SK-N-SH (cell line): Measurements from ENCODE around the gene ATP2B1. TPM values are rescaled to one million over a fixed set of nuclear protein-coding genes. Genes with fewer than 3 reads are reported as not detected.

Experiments
- CTCF ChIA-PET: fragments of 300-600, 350-600 bp; formaldehyde crosslinking; extraction: SDS; loops from one replicate; lab custom pipeline; 2021; lab: Yijun Ruan, JAX
- POLR2A ChIA-PET: fragments of 350-600 bp; sonication (Branson Sonifier 250); formaldehyde crosslinking; extraction: SDS; loops from one replicate; lab custom pipeline; 2020; ENCODE audit warnings: antibody characterized with exemption, inconsistent platforms; lab: Yijun Ruan, JAX
- DNase-seq: peaks from one replicate; pipeline ENCODE4 v3.0.0; 2012
- H2AFZ ChIP-seq: fragments of 200-600 bp; sonication (generic); 2 replicates; pipeline ENCODE4 v1.8.1; 2016; ENCODE audit warnings: antibody characterized with exemption, mild to moderate bottlenecking, low read depth
- H3F3A ChIP-seq: fragments of 200-600 bp; sonication (generic); replicated peaks from 2 replicates; pipeline ENCODE3; 2016; ENCODE audit warnings: antibody characterized with exemption, mild to moderate bottlenecking; ENCODE audit not compliant: insufficient read depth
- H3K27ac ChIP-seq, 2 experiments: fragments of 200-500 bp in 1 of 2; fragments of 200-600 bp in 1 of 2; sonication (Bioruptor generic) in 1 of 2; sonication (generic), shearing (Covaris generic) in 1 of 2; 2 replicates each; pipeline versions ENCODE4 v1.5.1 to v1.6.1; 2014 to 2016; ENCODE audit warnings: low read depth in 2 of 2, inconsistent platforms in 1 of 2, low read length in 1 of 2, mild to moderate bottlenecking in 1 of 2, mixed read lengths in 1 of 2
- H3K27me3 ChIP-seq: fragments of 200-600 bp; sonication (generic), shearing (Covaris generic); 2 replicates; pipeline ENCODE4 v1.6.1; 2016; ENCODE audit warnings: mixed run types; ENCODE audit not compliant: insufficient read depth
- H3K36me3 ChIP-seq, 2 experiments: fragments of 200-500 bp in 1 of 2; fragments of 200-600 bp in 1 of 2; sonication (Bioruptor generic) in 1 of 2; sonication (generic) in 1 of 2; replicated peaks in 1 of 2; 2 replicates each; pipeline versions ENCODE3 to v1.5.1; 2014 to 2016; ENCODE audit warnings: low read length in 1 of 2, mild to moderate bottlenecking in 1 of 2; ENCODE audit not compliant: insufficient read depth in 2 of 2, control insufficient read depth in 1 of 2
- H3K4me1 ChIP-seq, 2 experiments: fragments of 200-500 bp in 1 of 2; fragments of 200-600 bp in 1 of 2; sonication (Bioruptor generic) in 1 of 2; sonication (generic), shearing (Covaris generic) in 1 of 2; 2 replicates each; pipeline versions ENCODE4 v1.5.1 to v1.6.1; 2014 to 2016; ENCODE audit warnings: low read depth in 1 of 2, low read length in 1 of 2, mixed run types in 1 of 2; ENCODE audit not compliant: insufficient read depth in 2 of 2, control insufficient read depth in 1 of 2
- H3K4me2 ChIP-seq: fragments of 200-600 bp; sonication (generic), shearing (Covaris generic); 2 replicates; pipeline ENCODE4 v1.6.1; 2017; ENCODE audit warnings: mixed run types
- H3K4me3 ChIP-seq, 2 experiments: fragments of 200-500 bp in 1 of 2; fragments of 200-600 bp in 1 of 2; sonication (Bioruptor generic) in 1 of 2; sonication (generic), shearing (Covaris generic) in 1 of 2; 2 replicates each; pipeline versions ENCODE4 v1.5.1 to v1.8.1; 2014 to 2016; ENCODE audit warnings: low read depth in 2 of 2, inconsistent platforms in 1 of 2, low read length in 1 of 2, mild to moderate bottlenecking in 1 of 2, mixed read lengths in 1 of 2, moderate library complexity in 1 of 2
- H3K79me2 ChIP-seq: fragments of 200-600 bp; sonication (generic); 2 replicates; pipeline ENCODE4 v1.8.1; 2017; ENCODE audit warnings: mild to moderate bottlenecking; ENCODE audit not compliant: insufficient read depth
- H3K9ac ChIP-seq: fragments of 200-600 bp; sonication (generic); 2 replicates; pipeline ENCODE4 v1.6.1; 2017; ENCODE audit warnings: mixed run types
- H3K9me2 ChIP-seq: fragments of 200-600 bp; sonication (generic); 2 replicates; pipeline ENCODE4 v1.6.1; 2017; ENCODE audit warnings: mixed run types
- H3K9me3 ChIP-seq: fragments of 200-600 bp; sonication (generic); 2 replicates; pipeline ENCODE4 v1.6.1; 2017; ENCODE audit warnings: mixed run types, mild to moderate bottlenecking, moderate library complexity
- H4K20me1 ChIP-seq: fragments of 200-600 bp; sonication (generic); 2 replicates; pipeline ENCODE4 v1.6.1; 2017; ENCODE audit warnings: mild to moderate bottlenecking, mixed run types; ENCODE audit not compliant: insufficient read depth
- CHD2 ChIP-seq: fragments of 150-350 bp; IDR thresholded peaks from 2 replicates; pipeline ENCODE4 v1.6.1; 2018; ENCODE audit warnings: low read length; ENCODE audit not compliant: partially characterized antibody
- EP300 ChIP-seq, 2 experiments: IDR thresholded peaks; 2 replicates each; pipeline versions ENCODE4 v1.4.0 to v1.6.1; 2012; ENCODE audit warnings: borderline replicate concordance in 1 of 2, low read depth in 1 of 2, low read length in 1 of 2
- FOXJ3 ChIP-seq: sonication (generic); formaldehyde crosslinking; IDR thresholded peaks from 2 replicates; pipeline ENCODE4 v1.5.1; 2020; ENCODE audit warnings: mild to moderate bottlenecking, missing genetic modification reagents
- JUND ChIP-seq: IDR thresholded peaks from 2 replicates; pipeline ENCODE4 v1.4.0; 2012
- MEF2A ChIP-seq: IDR thresholded peaks from 2 replicates; pipeline ENCODE4 v1.4.0; 2012; ENCODE audit warnings: low read depth, borderline replicate concordance
- MXI1 ChIP-seq: IDR thresholded peaks from 2 replicates; pipeline ENCODE4 v1.6.1; 2012; ENCODE audit warnings: mild to moderate bottlenecking, low read depth, low read length, improper control_type of control experiment
- NFIC ChIP-seq: IDR thresholded peaks from 2 replicates; pipeline ENCODE4 v1.4.0; 2012; ENCODE audit warnings: borderline replicate concordance
- NRF1 ChIP-seq: IDR thresholded peaks from 2 replicates; pipeline ENCODE4 v1.6.1; 2012; ENCODE audit warnings: low read depth, mild to moderate bottlenecking, low read length
- RCOR1 ChIP-seq: fragments of 150-350 bp; IDR thresholded peaks from 2 replicates; pipeline ENCODE4 v1.6.1; 2017; ENCODE audit warnings: antibody characterized with exemption, low read length
- RFX5 ChIP-seq: IDR thresholded peaks from 2 replicates; pipeline ENCODE4 v1.6.1; 2012; ENCODE audit warnings: mild to moderate bottlenecking, improper control_type of control experiment, low read length
- RXRA ChIP-seq: IDR thresholded peaks from 2 replicates; pipeline ENCODE4 v1.4.0; 2012; ENCODE audit warnings: low read depth, mild to moderate bottlenecking, borderline replicate concordance
- TAF1 ChIP-seq: IDR thresholded peaks from 2 replicates; pipeline ENCODE4 v1.6.1; 2012; ENCODE audit warnings: low read depth, mild to moderate bottlenecking, low read length, moderate library complexity, borderline replicate concordance
- TCF12 ChIP-seq: IDR thresholded peaks from 2 replicates; pipeline ENCODE4 v1.4.0; 2012
- YY1 ChIP-seq: IDR thresholded peaks from 2 replicates; pipeline ENCODE4 v1.4.0; 2012; ENCODE audit warnings: low read depth, mild to moderate bottlenecking
- WGBS: methylation state at CpG from one replicate; pipeline ENCODE4 v1.1.6; 2017; ENCODE audit warnings: low lambda C conversion rate; 5-methylcytosine and 5-hydroxymethylcytosine counted together
- polyA plus RNA-seq, 3 experiments: library from polyadenylated mRNA; depleted of rRNA; stranded (reverse); fragments of >200 nt; gene quantifications; 2 replicates each; pipeline ENCODE4 v1.2.3, GENCODE V29; 2012
- TF ChIP-seq, protein P1 (sequence below): IDR thresholded peaks from 2 replicates; pipeline ENCODE4 v1.4.0; 2012; ENCODE audit warnings: low read depth, borderline replicate concordance
- TF ChIP-seq, protein P2 (sequence below): IDR thresholded peaks from 2 replicates; pipeline ENCODE4 v1.4.0; 2012; ENCODE audit warnings: low read depth, borderline replicate concordance
- TF ChIP-seq, protein P3 (sequence below): IDR thresholded peaks from 2 replicates; pipeline ENCODE4 v1.6.1; 2012; ENCODE audit warnings: mild to moderate bottlenecking, low read depth, low read length, moderate library complexity

The ATP2B1 gene
- polyA plus RNA-seq, 1 of the 3 experiments (the other 2 are of a cell fraction) = 4.3 TPM

GRCh38 chr12:89568484-89568883, 140.2 kb downstream of the ATP2B1 start:
- H3K36me3 ChIP-seq = no peaks in the 10 kb centered on the region
- no peak overlapping the region for H3K9ac ChIP-seq
- no peaks in the 10 kb centered on the region for H4K20me1 ChIP-seq
- no peaks in the 10 kb centered on the region for H3K9me3 ChIP-seq
- CTCF ChIA-PET = no interaction called here
- H3K4me3 ChIP-seq = no peak overlapping the region
- TF ChIP-seq EP300 (IDR thresholded peaks at IDR 0.05; ENCODE audit: borderline replicate concordance in 1 of 2, low read depth in 1 of 2, low read length in 1 of 2) (no peak), JUND (no peak), RXRA (no peak), NFIC (no peak), TCF12 (no peak), FOXJ3 (CRISPR knock-in tag) (no peak), CHD2 (no peak), RCOR1 (no peak), RFX5 (no peak), MEF2A (no peak), YY1 (no peak), TAF1 (no peak), NRF1 (no peak), MXI1 (no peak)
- TF ChIP-seq, protein P1, sequence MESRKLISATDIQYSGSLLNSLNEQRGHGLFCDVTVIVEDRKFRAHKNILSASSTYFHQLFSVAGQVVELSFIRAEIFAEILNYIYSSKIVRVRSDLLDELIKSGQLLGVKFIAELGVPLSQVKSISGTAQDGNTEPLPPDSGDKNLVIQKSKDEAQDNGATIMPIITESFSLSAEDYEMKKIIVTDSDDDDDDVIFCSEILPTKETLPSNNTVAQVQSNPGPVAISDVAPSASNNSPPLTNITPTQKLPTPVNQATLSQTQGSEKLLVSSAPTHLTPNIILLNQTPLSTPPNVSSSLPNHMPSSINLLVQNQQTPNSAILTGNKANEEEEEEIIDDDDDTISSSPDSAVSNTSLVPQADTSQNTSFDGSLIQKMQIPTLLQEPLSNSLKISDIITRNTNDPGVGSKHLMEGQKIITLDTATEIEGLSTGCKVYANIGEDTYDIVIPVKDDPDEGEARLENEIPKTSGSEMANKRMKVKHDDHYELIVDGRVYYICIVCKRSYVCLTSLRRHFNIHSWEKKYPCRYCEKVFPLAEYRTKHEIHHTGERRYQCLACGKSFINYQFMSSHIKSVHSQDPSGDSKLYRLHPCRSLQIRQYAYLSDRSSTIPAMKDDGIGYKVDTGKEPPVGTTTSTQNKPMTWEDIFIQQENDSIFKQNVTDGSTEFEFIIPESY = no peak
- TF ChIP-seq, protein P2, sequence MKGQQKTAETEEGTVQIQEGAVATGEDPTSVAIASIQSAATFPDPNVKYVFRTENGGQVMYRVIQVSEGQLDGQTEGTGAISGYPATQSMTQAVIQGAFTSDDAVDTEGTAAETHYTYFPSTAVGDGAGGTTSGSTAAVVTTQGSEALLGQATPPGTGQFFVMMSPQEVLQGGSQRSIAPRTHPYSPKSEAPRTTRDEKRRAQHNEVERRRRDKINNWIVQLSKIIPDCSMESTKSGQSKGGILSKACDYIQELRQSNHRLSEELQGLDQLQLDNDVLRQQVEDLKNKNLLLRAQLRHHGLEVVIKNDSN = no peak
- TF ChIP-seq, protein P3, sequence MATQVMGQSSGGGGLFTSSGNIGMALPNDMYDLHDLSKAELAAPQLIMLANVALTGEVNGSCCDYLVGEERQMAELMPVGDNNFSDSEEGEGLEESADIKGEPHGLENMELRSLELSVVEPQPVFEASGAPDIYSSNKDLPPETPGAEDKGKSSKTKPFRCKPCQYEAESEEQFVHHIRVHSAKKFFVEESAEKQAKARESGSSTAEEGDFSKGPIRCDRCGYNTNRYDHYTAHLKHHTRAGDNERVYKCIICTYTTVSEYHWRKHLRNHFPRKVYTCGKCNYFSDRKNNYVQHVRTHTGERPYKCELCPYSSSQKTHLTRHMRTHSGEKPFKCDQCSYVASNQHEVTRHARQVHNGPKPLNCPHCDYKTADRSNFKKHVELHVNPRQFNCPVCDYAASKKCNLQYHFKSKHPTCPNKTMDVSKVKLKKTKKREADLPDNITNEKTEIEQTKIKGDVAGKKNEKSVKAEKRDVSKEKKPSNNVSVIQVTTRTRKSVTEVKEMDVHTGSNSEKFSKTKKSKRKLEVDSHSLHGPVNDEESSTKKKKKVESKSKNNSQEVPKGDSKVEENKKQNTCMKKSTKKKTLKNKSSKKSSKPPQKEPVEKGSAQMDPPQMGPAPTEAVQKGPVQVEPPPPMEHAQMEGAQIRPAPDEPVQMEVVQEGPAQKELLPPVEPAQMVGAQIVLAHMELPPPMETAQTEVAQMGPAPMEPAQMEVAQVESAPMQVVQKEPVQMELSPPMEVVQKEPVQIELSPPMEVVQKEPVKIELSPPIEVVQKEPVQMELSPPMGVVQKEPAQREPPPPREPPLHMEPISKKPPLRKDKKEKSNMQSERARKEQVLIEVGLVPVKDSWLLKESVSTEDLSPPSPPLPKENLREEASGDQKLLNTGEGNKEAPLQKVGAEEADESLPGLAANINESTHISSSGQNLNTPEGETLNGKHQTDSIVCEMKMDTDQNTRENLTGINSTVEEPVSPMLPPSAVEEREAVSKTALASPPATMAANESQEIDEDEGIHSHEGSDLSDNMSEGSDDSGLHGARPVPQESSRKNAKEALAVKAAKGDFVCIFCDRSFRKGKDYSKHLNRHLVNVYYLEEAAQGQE = no peak
- no peaks in the 10 kb centered on the region for H3K4me1 ChIP-seq
- H3F3A ChIP-seq = no peaks in the 10 kb centered on the region
- H3K27me3 ChIP-seq = no peaks in the 10 kb centered on the region
- no peak for DNase-seq
- POLR2A ChIA-PET = no interaction called here
- H3K79me2 ChIP-seq = no peaks in the 10 kb centered on the region
- no peak overlapping the region for H3K4me2 ChIP-seq
- WGBS = 99% methylated on average over 5 of the region's 5 CpGs
- no peak overlapping the region for H2AFZ ChIP-seq
- H3K27ac ChIP-seq = no peak overlapping the region
- H3K9me2 ChIP-seq = no peaks in the 10 kb centered on the region
